NCI-H345 treated with DMSO at 0.1 percent for 48 hours (cell line): ENCODE results near the gene SCN11A.

Experiments
- DNase-seq: peaks from one replicate; lab custom pipeline; 2025; ENCODE audit not compliant: unreplicated experiment; lab: John Stamatoyannopoulos, UW

SCN11A gene

GRCh38 chr3:39011191-39011736 lies 40.5 kb downstream of the SCN11A start:
- no peak for DNase-seq

GRCh38 chr3:39005295-39005694 lies 46.4 kb downstream of the SCN11A start:
- no peak for DNase-seq
